HCT116 (cell line): Measurements from ENCODE around the gene TRIP10. TPM values are rescaled to one million over a fixed set of nuclear protein-coding genes. Genes with fewer than 3 reads are reported as not detected.

Experiments used
- ATAC-seq: fragments of 200-7000 bp; cut with Tn5 transposase; 2 replicates; pipeline ENCODE4 v1.9.1; 2020; ENCODE audit warnings: mild to moderate bottlenecking, moderate library complexity
- BruUV-seq: library from RNA; stranded (reverse); fragments of 400-500 nt; replicated peaks from 2 replicates; lab custom pipeline; 2021; lab: Mats Ljungman, UMichigan
- CTCF ChIA-PET: fragments of 300-600 bp; sonication (Branson Sonifier 250); formaldehyde crosslinking; loops from one replicate; lab custom pipeline; 2021; ENCODE audit warnings: antibody characterized with exemption; lab: Charles Lee
- POLR2A ChIA-PET: fragments of 300-600, 350-600 bp; sonication (Branson Sonifier 250); formaldehyde crosslinking; loops from one replicate; lab custom pipeline; 2021; ENCODE audit warnings: antibody characterized with exemption; lab: Charles Lee
- RAD21 ChIA-PET, 2 experiments: fragments of 300-600 bp; sonication (Branson Sonifier 250); formaldehyde crosslinking; loops; one replicate each; lab custom pipeline; 2023; ENCODE audit warnings: low total read pairs in 2 of 2; ENCODE audit not compliant: uncharacterized antibody in 2 of 2, unreplicated experiment in 2 of 2, low non-redundant PET in 1 of 2; lab: Charles Lee
- DNase-seq: peaks from one replicate; pipeline ENCODE4 v3.0.0-alpha.2; 2010; ENCODE audit warnings: low read depth, low spot score
- H2AFZ ChIP-seq: fragments of 200-600 bp; shearing (Covaris generic), sonication (generic); 2 replicates; pipeline ENCODE4 v1.6.1; 2017; ENCODE audit warnings: low read depth, mixed run types, mixed read lengths, antibody characterized with exemption, low read length; ENCODE audit not compliant: poor library complexity, severe bottlenecking
- H3K27ac ChIP-seq: 2 replicates; pipeline ENCODE4 v1.5.1; 2012; ENCODE audit warnings: low read depth, low read length
- H3K27me3 ChIP-seq: fragments of 200-600 bp; sonication (generic); 2 replicates; pipeline ENCODE4 v1.6.1; 2016; ENCODE audit warnings: mixed run types, low read length, mixed read lengths; ENCODE audit not compliant: insufficient read depth
- H3K36me3 ChIP-seq, 2 experiments: fragments of 200-500 bp in 1 of 2; fragments of 200-600 bp in 1 of 2; sonication (Bioruptor generic) in 1 of 2; sonication (generic) in 1 of 2; 2 replicates each; pipeline versions ENCODE4 v1.5.1 to v1.6.1; 2014 to 2016; ENCODE audit warnings: low read length in 2 of 2, inconsistent platforms in 1 of 2, mixed read lengths in 1 of 2, mixed run types in 1 of 2; ENCODE audit not compliant: insufficient read depth in 2 of 2, control insufficient read depth in 1 of 2
- H3K4me1 ChIP-seq, 2 experiments: fragments of 200-600 bp in 1 of 2; sonication (generic) in 1 of 2; 2 replicates each; pipeline versions ENCODE4 v1.5.1 to v1.6.1; 2012 to 2017; ENCODE audit warnings: low read length in 2 of 2, inconsistent platforms in 1 of 2, mild to moderate bottlenecking in 1 of 2, mixed read lengths in 1 of 2, mixed run types in 1 of 2, moderate library complexity in 1 of 2; ENCODE audit not compliant: insufficient read depth in 2 of 2, control insufficient read depth in 1 of 2
- H3K4me2 ChIP-seq: fragments of 200-600 bp; sonication (generic); 2 replicates; pipeline ENCODE4 v1.6.1; 2017; ENCODE audit warnings: mixed run types, low read length, mixed read lengths
- H3K4me3 ChIP-seq, 2 experiments: fragments of 200-600 bp in 1 of 2; sonication (generic) in 1 of 2; replicated peaks in 1 of 2; 2 replicates each; pipeline ENCODE4 v1.5.1; 2011 to 2016; ENCODE audit warnings: low read length in 2 of 2, control low read depth in 1 of 2, low read depth in 1 of 2, mild to moderate bottlenecking in 1 of 2, mixed read lengths in 1 of 2, mixed run types in 1 of 2
- H3K79me2 ChIP-seq: fragments of 200-600 bp; sonication (generic); 2 replicates; pipeline ENCODE4 v1.6.1; 2017; ENCODE audit warnings: mild to moderate bottlenecking, mixed run types, low read length, moderate library complexity, mixed read lengths; ENCODE audit not compliant: insufficient read depth
- H3K9ac ChIP-seq: fragments of 200-600 bp; sonication (generic); 2 replicates; pipeline ENCODE4 v1.6.1; 2016; ENCODE audit warnings: low read length, mixed read lengths
- H3K9me2 ChIP-seq: fragments of 200-600 bp; sonication (generic), shearing (Covaris generic); 2 replicates; pipeline ENCODE4 v1.6.1; 2017; ENCODE audit warnings: mixed run types, mild to moderate bottlenecking, moderate library complexity; ENCODE audit not compliant: insufficient read depth
- H3K9me3 ChIP-seq, 2 experiments: fragments of 200-500 bp in 1 of 2; fragments of 200-600 bp in 1 of 2; sonication (Bioruptor generic) in 1 of 2; sonication (generic) in 1 of 2; 2 replicates each; pipeline ENCODE4 v1.6.1; 2014 to 2017; ENCODE audit warnings: low read length in 2 of 2, mixed read lengths in 2 of 2, inconsistent platforms in 1 of 2, low read depth in 1 of 2, mild to moderate bottlenecking in 1 of 2, mixed run types in 1 of 2, moderate library complexity in 1 of 2; ENCODE audit not compliant: control insufficient read depth in 1 of 2, insufficient read depth in 1 of 2
- H4K20me1 ChIP-seq: fragments of 200-600 bp; sonication (generic), shearing (Covaris generic); 2 replicates; pipeline ENCODE4 v1.6.1; 2017; ENCODE audit warnings: mixed run types, mild to moderate bottlenecking, moderate library complexity; ENCODE audit not compliant: insufficient read depth
- ATF3 ChIP-seq: IDR thresholded peaks from 2 replicates; pipeline ENCODE4 v1.6.1; 2012
- CBX3 ChIP-seq: IDR thresholded peaks from 2 replicates; pipeline ENCODE4 v1.6.1; 2012; ENCODE audit warnings: low read depth
- CEBPB ChIP-seq: IDR thresholded peaks from 2 replicates; pipeline ENCODE4 v1.6.1; 2012; ENCODE audit warnings: low read depth
- CTCF ChIP-seq, 3 experiments: fragments of 200-600 bp in 1 of 3; sonication (generic) in 1 of 3; IDR thresholded peaks in 2 of 3; conservative IDR thresholded peaks in 1 of 3; 2 replicates each; pipeline ENCODE4 v1.5.1; 2012 to 2017; ENCODE audit warnings: low read depth in 2 of 3, low read length in 2 of 3, antibody characterized with exemption in 1 of 3, borderline replicate concordance in 1 of 3, control low read depth in 1 of 3, mild to moderate bottlenecking in 1 of 3, mixed read lengths in 1 of 3, mixed run types in 1 of 3, moderate library complexity in 1 of 3; ENCODE audit not compliant: insufficient read depth in 1 of 3
- EGR1 ChIP-seq: IDR thresholded peaks from 2 replicates; pipeline ENCODE4 v1.6.1; 2012; ENCODE audit warnings: low read depth
- EZH2 ChIP-seq: fragments of 200-600 bp; sonication (generic); IDR thresholded peaks from 2 replicates; pipeline ENCODE4 v1.6.1; 2017; ENCODE audit warnings: antibody characterized with exemption, mixed run types
- EZH2phosphoT487 ChIP-seq: fragments of 200-600 bp; IDR thresholded peaks from 2 replicates; pipeline ENCODE4 v1.6.1; 2018; ENCODE audit warnings: antibody characterized with exemption, borderline replicate concordance
- FOSL1 ChIP-seq: IDR thresholded peaks from 2 replicates; pipeline ENCODE4 v1.6.1; 2012; ENCODE audit warnings: low read depth
- JUND ChIP-seq: IDR thresholded peaks from 2 replicates; pipeline ENCODE4 v1.6.1; 2012
- MAX ChIP-seq: IDR thresholded peaks from 2 replicates; pipeline ENCODE4 v1.6.1; 2012
- POLR2A ChIP-seq: IDR thresholded peaks from 2 replicates; pipeline ENCODE4 v1.7.0; 2011; ENCODE audit warnings: borderline replicate concordance; ENCODE audit not compliant: insufficient read depth, insufficient read length; ENCODE audit errors: extremely low read depth
- RAD21 ChIP-seq: IDR thresholded peaks from 2 replicates; pipeline ENCODE4 v1.6.1; 2012; ENCODE audit warnings: low read depth, mild to moderate bottlenecking
- SIN3A ChIP-seq: IDR thresholded peaks from 2 replicates; pipeline ENCODE4 v1.6.1; 2012; ENCODE audit warnings: low read depth
- SP1 ChIP-seq: IDR thresholded peaks from 2 replicates; pipeline ENCODE4 v1.6.1; 2012; ENCODE audit warnings: low read depth
- SRF ChIP-seq: IDR thresholded peaks from 2 replicates; pipeline ENCODE4 v1.6.1; 2012; ENCODE audit warnings: low read depth
- TCF7L2 ChIP-seq: IDR thresholded peaks from 2 replicates; pipeline ENCODE4 v1.7.0; 2011; ENCODE audit warnings: borderline replicate concordance, inconsistent platforms; ENCODE audit not compliant: insufficient read depth, insufficient read length; ENCODE audit errors: extremely low read depth
- YY1 ChIP-seq: IDR thresholded peaks from 2 replicates; pipeline ENCODE4 v1.6.1; 2011; ENCODE audit warnings: low read length, low read depth, moderate library complexity, mild to moderate bottlenecking; ENCODE audit not compliant: insufficient replicate concordance; ENCODE audit errors: extremely low read depth
- ZBTB33 ChIP-seq: IDR thresholded peaks from 2 replicates; pipeline ENCODE4 v1.6.1; 2011; ENCODE audit warnings: mild to moderate bottlenecking, low read length, moderate library complexity; ENCODE audit not compliant: insufficient replicate concordance; ENCODE audit errors: extremely low read depth
- ZFX ChIP-seq: fragments of 450-650 bp; IDR thresholded peaks from 2 replicates; pipeline ENCODE4 v1.6.1; 2017
- intact Hi-C: fragments of 100-400 bp; cut with micrococcal nuclease; formaldehyde crosslinking; loops from 2 replicates; pipeline ENCODE4 v1.10.0; 2022
- total RNA-seq: library from RNA; stranded (reverse); gene quantifications from one replicate; pipeline ENCODE4 v1.2.1, GENCODE V29; 2021; ENCODE audit not compliant: unreplicated experiment
- TF ChIP-seq, protein P1 (sequence below): IDR thresholded peaks from 2 replicates; pipeline ENCODE4 v1.6.1; 2012; ENCODE audit warnings: low read depth

TRIP10 gene
- total RNA-seq, 1 experiment from 2014 or later: 111 TPM

DNA sequence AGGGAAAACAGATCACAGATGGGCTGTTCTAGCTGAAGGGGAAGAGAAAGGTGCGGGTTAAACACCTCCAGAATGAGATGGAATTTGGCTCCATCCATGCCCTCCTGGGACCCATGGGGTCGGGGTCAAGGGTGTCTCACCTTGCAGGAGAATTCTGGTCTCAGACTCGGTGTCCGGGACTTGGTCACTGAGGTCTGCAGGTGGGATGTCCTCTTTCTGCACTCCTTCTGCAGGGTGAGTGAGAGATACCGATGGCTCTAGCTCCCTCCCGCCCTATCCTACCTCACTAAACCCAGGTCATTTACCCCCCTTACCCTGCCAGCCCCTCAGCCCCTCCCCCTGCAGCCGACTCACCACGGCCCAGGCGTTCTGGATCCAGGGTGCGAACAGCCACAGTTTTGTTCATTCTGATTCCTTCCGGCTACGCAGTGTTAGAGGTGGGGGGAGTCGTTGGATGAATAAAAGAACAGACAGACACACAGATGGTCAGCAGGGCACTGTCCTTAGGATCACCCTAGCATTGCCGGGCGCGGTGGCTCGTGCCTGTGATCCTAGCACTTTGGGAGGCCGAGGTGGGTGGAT is 43.1 kb upstream of the TRIP10 start:
- ChIA-PET POLR2A (no interaction called here), RAD21 (no interaction called here), CTCF (no interaction called here)
- Histone ChIP-seq H3K27ac (no peak overlapping the region), H3K9me3 (no peaks in the 10 kb centered on the region), H3K79me2 (no peaks in the 10 kb centered on the region), H4K20me1 (no peaks in the 10 kb centered on the region), H3K27me3 (no peaks in the 10 kb centered on the region), H3K4me1 (0 out of 4 replicates have a peak, but pooled peaks cover 0 to 4% of the 10 kb centered on the region in 2 experiments), H3K9me2 (no peaks in the 10 kb centered on the region), H3K4me2 (no peak overlapping the region), H3K9ac (no peak overlapping the region), H3K4me3 (no peak overlapping the region), H3K36me3 (no peaks in the 10 kb centered on the region), H2AFZ (no peak overlapping the region)
- BruUV-seq: no TSS peak
- no peak for TF ChIP-seq RAD21
- no peak for TF ChIP-seq POLR2A
- TF ChIP-seq FOSL1: no peak
- no peak for TF ChIP-seq SP1
- TF ChIP-seq CTCF (IDR thresholded peaks at IDR 0.05 in 2 of 3, conservative IDR thresholded peaks at IDR 0.05 in 1 of 3; ENCODE audit: borderline replicate concordance in 1 of 3, insufficient read depth in 1 of 3, low read depth in 2 of 3, low read length in 2 of 3): no peak
- no peak for TF ChIP-seq MAX
- TF ChIP-seq, protein P1, sequence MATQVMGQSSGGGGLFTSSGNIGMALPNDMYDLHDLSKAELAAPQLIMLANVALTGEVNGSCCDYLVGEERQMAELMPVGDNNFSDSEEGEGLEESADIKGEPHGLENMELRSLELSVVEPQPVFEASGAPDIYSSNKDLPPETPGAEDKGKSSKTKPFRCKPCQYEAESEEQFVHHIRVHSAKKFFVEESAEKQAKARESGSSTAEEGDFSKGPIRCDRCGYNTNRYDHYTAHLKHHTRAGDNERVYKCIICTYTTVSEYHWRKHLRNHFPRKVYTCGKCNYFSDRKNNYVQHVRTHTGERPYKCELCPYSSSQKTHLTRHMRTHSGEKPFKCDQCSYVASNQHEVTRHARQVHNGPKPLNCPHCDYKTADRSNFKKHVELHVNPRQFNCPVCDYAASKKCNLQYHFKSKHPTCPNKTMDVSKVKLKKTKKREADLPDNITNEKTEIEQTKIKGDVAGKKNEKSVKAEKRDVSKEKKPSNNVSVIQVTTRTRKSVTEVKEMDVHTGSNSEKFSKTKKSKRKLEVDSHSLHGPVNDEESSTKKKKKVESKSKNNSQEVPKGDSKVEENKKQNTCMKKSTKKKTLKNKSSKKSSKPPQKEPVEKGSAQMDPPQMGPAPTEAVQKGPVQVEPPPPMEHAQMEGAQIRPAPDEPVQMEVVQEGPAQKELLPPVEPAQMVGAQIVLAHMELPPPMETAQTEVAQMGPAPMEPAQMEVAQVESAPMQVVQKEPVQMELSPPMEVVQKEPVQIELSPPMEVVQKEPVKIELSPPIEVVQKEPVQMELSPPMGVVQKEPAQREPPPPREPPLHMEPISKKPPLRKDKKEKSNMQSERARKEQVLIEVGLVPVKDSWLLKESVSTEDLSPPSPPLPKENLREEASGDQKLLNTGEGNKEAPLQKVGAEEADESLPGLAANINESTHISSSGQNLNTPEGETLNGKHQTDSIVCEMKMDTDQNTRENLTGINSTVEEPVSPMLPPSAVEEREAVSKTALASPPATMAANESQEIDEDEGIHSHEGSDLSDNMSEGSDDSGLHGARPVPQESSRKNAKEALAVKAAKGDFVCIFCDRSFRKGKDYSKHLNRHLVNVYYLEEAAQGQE: no peak
- no peak for TF ChIP-seq CEBPB
- no peak for TF ChIP-seq JUND
- TF ChIP-seq EZH2phosphoT487: no peak
- no peak for TF ChIP-seq EZH2
- TF ChIP-seq YY1: no peak
- TF ChIP-seq EGR1: no peak
- TF ChIP-seq ZFX: no peak
- TF ChIP-seq SIN3A: no peak
- no peak for TF ChIP-seq CBX3
- TF ChIP-seq TCF7L2: no peak
- TF ChIP-seq SRF: no peak
- TF ChIP-seq ATF3: no peak
- TF ChIP-seq ZBTB33: no peak
- ATAC-seq (no peak), DNase-seq (no peak)
- intact Hi-C loops: no loop called here
